MM.1S (cell line): ENCODE data around the gene MYL12A.

Source experiments
- DNase-seq: peaks from one replicate; pipeline ENCODE4 v3.0.0-alpha.2; 2015
- H2AFZ ChIP-seq: fragments of 300-600 bp; sonication (generic); 2 replicates; pipeline ENCODE4 v1.6.0; 2016; ENCODE audit warnings: antibody characterized with exemption, low read length
- H3F3A ChIP-seq: fragments of 300-600 bp; sonication (generic); 2 replicates; pipeline ENCODE4 v1.6.1; 2016; ENCODE audit warnings: mild to moderate bottlenecking, antibody characterized with exemption, low read length, moderate library complexity, mixed read lengths; ENCODE audit not compliant: insufficient read depth
- H3K27ac ChIP-seq: fragments of 300-600 bp; sonication (generic); 2 replicates; pipeline ENCODE4 v1.5.1; 2016; ENCODE audit warnings: mild to moderate bottlenecking, low read length
- H3K27me3 ChIP-seq: fragments of 300-600 bp; sonication (generic); replicated peaks from 2 replicates; pipeline ENCODE4 v1.6.0; 2016; ENCODE audit warnings: low read length; ENCODE audit not compliant: insufficient read depth
- H3K36me3 ChIP-seq: fragments of 300-600 bp; sonication (generic); replicated peaks from 2 replicates; pipeline ENCODE4 v1.6.1; 2016; ENCODE audit warnings: mild to moderate bottlenecking, low read length, mixed read lengths; ENCODE audit not compliant: insufficient read depth
- H3K4me1 ChIP-seq: fragments of 300-600 bp; sonication (generic); 2 replicates; pipeline ENCODE4 v1.6.1; 2016; ENCODE audit warnings: low read length, mixed read lengths
- H3K4me2 ChIP-seq: fragments of 300-600 bp; sonication (generic); 2 replicates; pipeline ENCODE4 v1.6.0; 2016; ENCODE audit warnings: low read depth, low read length
- H3K4me3 ChIP-seq: fragments of 300-600 bp; sonication (generic); 2 replicates; pipeline ENCODE4 v1.5.1; 2016; ENCODE audit warnings: low read length, mixed read lengths
- H3K79me2 ChIP-seq: fragments of 300-600 bp; sonication (generic); 2 replicates; pipeline ENCODE4 v1.6.1; 2016; ENCODE audit warnings: mixed run types, low read length, mixed read lengths
- H3K9ac ChIP-seq: fragments of 300-600 bp; sonication (generic); 2 replicates; pipeline ENCODE4 v1.6.1; 2016; ENCODE audit warnings: low read length, mixed read lengths
- H3K9me2 ChIP-seq: fragments of 300-600 bp; sonication (generic); replicated peaks from 2 replicates; pipeline ENCODE4 v1.6.1; 2016; ENCODE audit warnings: mild to moderate bottlenecking, low read length, mixed read lengths; ENCODE audit not compliant: insufficient read depth
- H3K9me3 ChIP-seq: fragments of 300-600 bp; sonication (generic); replicated peaks from 2 replicates; pipeline ENCODE4 v1.6.1; 2016; ENCODE audit warnings: mild to moderate bottlenecking, low read length, mixed read lengths; ENCODE audit not compliant: insufficient read depth
- H4K20me1 ChIP-seq: fragments of 300-600 bp; sonication (generic); 2 replicates; pipeline ENCODE4 v1.6.1; 2016; ENCODE audit warnings: mild to moderate bottlenecking, low read length, moderate library complexity, mixed read lengths; ENCODE audit not compliant: insufficient read depth
- CTCF ChIP-seq: fragments of 300-600 bp; sonication (generic); IDR thresholded peaks from 2 replicates; pipeline ENCODE4 v1.5.1; 2016; ENCODE audit warnings: antibody characterized with exemption, low read length, mixed read lengths
- EZH2 ChIP-seq: fragments of 300-600 bp; sonication (generic); optimal IDR thresholded peaks from 2 replicates; pipeline ENCODE3; 2017; ENCODE audit warnings: low read depth, mild to moderate bottlenecking, antibody characterized with exemption, low read length, mixed read lengths
- EZH2phosphoT487 ChIP-seq: fragments of 300-600 bp; sonication (generic); IDR thresholded peaks from 2 replicates; pipeline ENCODE4 v1.6.1; 2018; ENCODE audit warnings: antibody characterized with exemption, low read length

The MYL12A gene

GRCh38 chr18:3260995-3261372 is 13.4 kb downstream of the MYL12A start:
- Histone ChIP-seq H3K9me2 (no peaks in the 10 kb centered on the region), H3K79me2 (peaks cover 44% of the 10 kb centered on the region)

GRCh38 chr18:3261373-3262233 is 14.0 kb downstream of the MYL12A start, which contains the start of gene MYL12B:
TSS of gene MYL12B (plus strand) at chr18:3262133. CDS start at chr18:3272899, 10,766 bp downstream.
- Histone ChIP-seq H4K20me1 (peaks cover 5% of the 10 kb centered on the region; the same call in 1 of the 2 replicates), H3K9me2 (no peaks in the 10 kb centered on the region), H3K4me3 (peak within 1 kb of the TSS; percentile 92), H3K4me2 (peak within 1 kb of the TSS; percentile 92), H3K79me2 (peaks cover 50% of the 10 kb centered on the region), H3K27me3 (no peaks in the 10 kb centered on the region), H3K9me3 (no peaks in the 10 kb centered on the region), H3K27ac (peak within 1 kb of the TSS; percentile 68; the same call in 1 of the 2 replicates), H3F3A (peaks cover 12% of the 10 kb centered on the region), H3K9ac (peak within 1 kb of the TSS; percentile 92), H3K4me1 (peaks cover 23% of the 10 kb centered on the region), H3K36me3 (no peaks in the 10 kb centered on the region), H2AFZ (peak within 1 kb of the TSS; percentile 91)
- DNase-seq: peak; percentile 80
- TF ChIP-seq CTCF (no peak), EZH2phosphoT487 (no peak), EZH2 (no peak)

More at GRCh38 chr18:3260995-3261372, 13.4 kb downstream of the MYL12A start:
- Histone ChIP-seq H2AFZ (peak overlapping the region; percentile 91), H3K4me1 (peaks cover 29% of the 10 kb centered on the region), H3K36me3 (no peaks in the 10 kb centered on the region; the same call in 1 of the 2 replicates), H3K27ac (peak overlapping the region; percentile 68; the same call in 1 of the 2 replicates), H3K4me2 (peak overlapping the region; percentile 92), H3F3A (peaks cover 19% of the 10 kb centered on the region), H3K4me3 (peak overlapping the region; percentile 92), H3K9ac (peak overlapping the region; percentile 92; the same call in 1 of the 2 replicates), H3K9me3 (no peaks in the 10 kb centered on the region), H4K20me1 (peaks cover 5% of the 10 kb centered on the region; the same call in 1 of the 2 replicates), H3K27me3 (no peaks in the 10 kb centered on the region)
- no peak for DNase-seq
- TF ChIP-seq EZH2: no peak
- TF ChIP-seq EZH2phosphoT487: no peak
- no peak for TF ChIP-seq CTCF

- Histone ChIP-seq H3K9me2 (no peaks in the 10 kb centered on the region), H3F3A (peaks cover 6% of the 10 kb centered on the region), H2AFZ (peak overlapping the region; percentile 91), H3K27me3 (no peaks in the 10 kb centered on the region), H4K20me1 (peaks cover 5% of the 10 kb centered on the region; the same call in 1 of the 2 replicates), H3K36me3 (no peaks in the 10 kb centered on the region), H3K9me3 (no peaks in the 10 kb centered on the region), H3K4me2 (peak overlapping the region; percentile 92), H3K27ac (peak overlapping the region; percentile 68; the same call in 1 of the 2 replicates), H3K4me3 (peak overlapping the region; percentile 92), H3K79me2 (peaks cover 55% of the 10 kb centered on the region), H3K4me1 (peaks cover 14% of the 10 kb centered on the region), H3K9ac (peak overlapping the region; percentile 92)
- no peak for TF ChIP-seq CTCF
- no peak for TF ChIP-seq EZH2
- TF ChIP-seq EZH2phosphoT487: no peak
- peak; percentile 21 for DNase-seq
Observed at GRCh38 chr18:3262234-3263131, 14.9 kb downstream of the MYL12A start.
